Effector CD4-positive, alpha-beta T cell (primary cell): Measurements from ENCODE around the gene TRMT112.

Experiments used
- DNase-seq: peaks from one replicate; pipeline ENCODE4 v3.0.0-alpha.2; 2020

TRMT112 gene

GRCh38 chr11:64290352-64291261 is 26.8 kb downstream of the TRMT112 start:
- no peak for DNase-seq

GRCh38 chr11:64289002-64289564 is 28.3 kb downstream of the TRMT112 start:
- DNase-seq = no peak

GRCh38 chr11:64288353-64288750 is 29.0 kb downstream of the TRMT112 start:
- DNase-seq = no peak

GRCh38 chr11:64287676-64288352 is 29.5 kb downstream of the TRMT112 start:
- no peak for DNase-seq

- DNase-seq = no peak
Observed at GRCh38 chr11:64286801-64287159, 30.6 kb downstream of the TRMT112 start.

GRCh38 chr11:64285885-64286800 is 31.2 kb downstream of the TRMT112 start:
- no peak for DNase-seq

GRCh38 chr11:64284962-64285884 is 32.1 kb downstream of the TRMT112 start, which contains the start of gene GPR137:
Gene GPR137 (plus strand): TSS chr11:64285848. CDS start chr11:64286525, 677 bp downstream.
- DNase-seq = peak; percentile 88

GRCh38 chr11:64284048-64284961 is 33.1 kb downstream of the TRMT112 start, which contains the start of gene BAD:
Gene BAD (minus strand): TSS chr11:64284665. CDS start chr11:64284368, 297 bp downstream.
- peak; percentile 91 for DNase-seq

- DNase-seq = no peak
Observed at GRCh38 chr11:64283092-64283491, 34.3 kb downstream of the TRMT112 start.

- DNase-seq = no peak
Observed at GRCh38 chr11:64281957-64282770, 35.2 kb downstream of the TRMT112 start.

- no peak for DNase-seq
Observed at GRCh38 chr11:64278576-64279190, 38.7 kb downstream of the TRMT112 start.

GRCh38 chr11:64276653-64277431 is 40.5 kb downstream of the TRMT112 start:
- DNase-seq = no peak

- no peak for DNase-seq
Observed at GRCh38 chr11:64275841-64276240, 41.5 kb downstream of the TRMT112 start.

- no peak for DNase-seq
Observed at GRCh38 chr11:64275031-64275800, 42.1 kb downstream of the TRMT112 start.

GRCh38 chr11:64269540-64270220 is 47.7 kb downstream of the TRMT112 start:
- DNase-seq = peak; percentile 96

GRCh38 chr11:64268893-64269539 is 48.3 kb downstream of the TRMT112 start:
- no peak for DNase-seq
